Lower leg skin (tissue), 4 donors: ENCODE results near the gene PABPN1L. TPM values are rescaled to one million over a fixed set of nuclear protein-coding genes. Genes with fewer than 3 reads are reported as not detected.

ENCODE experiments used
- DNase-seq, 2 donors: peaks; one replicate each; pipeline ENCODE4 v3.0.0-alpha.2; 2019; ENCODE audit warnings: low spot score in 2 of 2
- H3K4me3 ChIP-seq: fragments of 200-600 bp; sonication (generic); 2 replicates; pipeline ENCODE4 v1.5.1; 2017; ENCODE audit warnings: mild to moderate bottlenecking, low read depth; ENCODE audit not compliant: poor library complexity, severe bottlenecking
- CTCF ChIP-seq, 3 donors: fragments of 450-650 bp; IDR thresholded peaks; one replicate each; pipeline ENCODE4 v1.5.1; 2016; ENCODE audit warnings: antibody characterized with exemption in 3 of 3, mild to moderate bottlenecking in 3 of 3, moderate library complexity in 2 of 3
- POLR2A ChIP-seq, 2 donors: fragments of 450-650 bp; IDR thresholded peaks; one replicate each; pipeline ENCODE4 v1.6.1; 2016 to 2017; ENCODE audit warnings: antibody characterized with exemption in 2 of 2, mild to moderate bottlenecking in 1 of 2, moderate library complexity in 1 of 2
- WGBS, 2 donors: methylation state at CpG; one replicate each; pipeline ENCODE4 v1.1.5; 2018; 5-methylcytosine and 5-hydroxymethylcytosine counted together
- intact Hi-C: fragments of 100-400 bp; cut with DNase I; formaldehyde crosslinking; loops from one replicate; pipeline ENCODE4 v1.15.0; 2023; ENCODE audit warnings: low total_unique reads
- total RNA-seq, 4 donors: library from RNA; depleted of rRNA; stranded (reverse); fragments of >200 nt; gene quantifications; one replicate each; pipeline ENCODE4 v1.1.0, GENCODE V29; 2016

Gene PABPN1L
- total RNA-seq, 4 donors from 2014 or later = not detected

- WGBS, 2 donors = 81 to 82% methylated on average over 8 of the region's 8 CpGs
- TF ChIP-seq CTCF (IDR thresholded peaks at IDR 0.05) (no peak), POLR2A (IDR thresholded peaks at IDR 0.05) (no peak)
- DNase-seq = no peak
- no peak overlapping the region for H3K4me3 ChIP-seq
- intact Hi-C loops = loop anchor here (5.0 kb wide), 1 partner anchor 1293 kb away; no protein-coding TSS in a partner anchor
These were observed 11.3 kb downstream of the PABPN1L start for GRCh38 chr16:88855176-88855575.

GRCh38 chr16:88854306-88855111 is 12.0 kb downstream of the PABPN1L start:
- no peak for DNase-seq

DNA sequence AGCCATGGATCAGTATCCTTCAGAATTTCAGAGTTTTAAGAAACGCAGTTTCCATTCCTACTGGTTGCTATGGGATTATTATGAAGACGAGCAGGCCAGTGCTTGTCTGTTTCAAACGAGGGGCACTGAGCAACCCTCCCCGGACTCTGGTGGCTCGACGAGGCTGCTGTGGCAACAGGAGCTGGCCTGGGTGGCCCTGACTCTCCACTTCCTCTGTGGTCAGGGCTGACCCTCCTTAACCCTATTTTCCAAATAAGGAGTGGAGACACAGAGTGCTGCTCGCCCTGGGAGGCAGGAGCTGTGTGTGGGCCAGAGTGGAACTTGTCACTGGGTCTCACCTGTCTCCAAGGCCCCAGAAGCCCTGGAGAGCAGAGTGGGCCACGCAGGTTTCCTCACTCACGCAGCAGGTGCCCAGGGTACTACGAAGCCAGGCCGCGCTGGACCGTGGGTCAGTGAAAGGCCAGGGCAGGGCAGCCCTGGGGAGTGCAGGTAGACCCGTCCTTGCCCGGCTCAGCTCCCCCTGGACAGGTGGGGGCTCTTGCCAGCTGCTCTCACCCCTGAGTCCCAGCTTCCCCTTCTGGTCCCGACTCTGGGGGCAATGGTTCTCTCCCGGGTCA is 13.0 kb downstream of the PABPN1L start:
- TF ChIP-seq CTCF (IDR thresholded peaks at IDR 0.05) (no peak), POLR2A (IDR thresholded peaks at IDR 0.05) (no peak)
- 68 to 71% methylated on average over 16 to 17 of the region's 17 CpGs for WGBS, 2 donors
- intact Hi-C loops = no loop called here
- DNase-seq = no peak
- H3K4me3 ChIP-seq = no peak overlapping the region

More at GRCh38 chr16:88854306-88855111, 12.0 kb downstream of the PABPN1L start:
- intact Hi-C loops = loop anchor here (5.0 kb wide), 1 partner anchor 1292 kb away; no protein-coding TSS in a partner anchor
- H3K4me3 ChIP-seq = no peak overlapping the region
- 63 to 67% methylated on average over 15 to 19 of the region's 20 CpGs for WGBS, 2 donors
- TF ChIP-seq CTCF (IDR thresholded peaks at IDR 0.05) = no peak
- no peak for TF ChIP-seq POLR2A (IDR thresholded peaks at IDR 0.05)

GRCh38 chr16:88851616-88852015 is 14.8 kb downstream of the PABPN1L start:
- H3K4me3 ChIP-seq = no peak overlapping the region
- intact Hi-C loops = no loop called here
- no peak for TF ChIP-seq POLR2A (IDR thresholded peaks at IDR 0.05)
- TF ChIP-seq CTCF (IDR thresholded peaks at IDR 0.05) = no peak
- no peak for DNase-seq
- WGBS, 2 donors = 93 to 94% methylated on average over 19 of the region's 19 CpGs

DNA sequence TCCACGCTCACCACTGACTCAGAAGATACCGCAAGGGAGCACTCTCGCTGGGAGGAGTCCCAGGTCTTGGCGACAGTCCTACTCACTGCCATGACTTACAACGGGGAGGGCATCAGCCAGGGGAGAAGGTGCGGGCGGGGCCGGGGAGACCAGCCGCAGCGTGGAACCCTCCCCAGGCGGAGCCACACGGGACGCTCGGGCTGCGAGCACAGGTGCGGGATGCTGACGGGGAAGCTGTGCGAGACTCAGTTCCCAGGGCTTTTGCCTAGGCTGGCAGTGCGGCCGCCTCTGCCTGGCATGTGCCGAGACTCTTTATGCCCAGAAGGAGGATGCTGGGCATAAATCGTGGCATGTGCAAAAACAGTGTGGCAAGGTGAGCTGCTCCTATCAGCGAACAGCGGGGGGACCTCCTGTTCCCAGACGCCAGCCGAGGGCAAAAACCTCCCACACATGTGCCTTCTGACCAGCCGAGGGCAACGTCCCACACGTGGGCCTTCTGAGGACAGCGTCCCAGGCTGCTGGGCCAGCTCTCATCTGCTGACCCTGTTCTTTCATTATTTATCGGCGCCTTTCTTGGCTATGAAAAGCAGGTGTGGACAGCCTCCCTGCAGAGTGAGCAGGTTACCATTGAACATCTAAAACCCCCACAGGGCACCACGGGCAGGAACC is 15.8 kb downstream of the PABPN1L start:
- 93% methylated on average over 32 to 33 of the region's 33 CpGs for WGBS, 2 donors
- no peak for DNase-seq
- no peak for TF ChIP-seq POLR2A (IDR thresholded peaks at IDR 0.05)
- no peak for TF ChIP-seq CTCF (IDR thresholded peaks at IDR 0.05)
- H3K4me3 ChIP-seq = no peak overlapping the region
- intact Hi-C loops = no loop called here
